GM18907 (cell line): ENCODE data around the gene PDGFRB.

ENCODE experiments used
- ATAC-seq: cut with Tn5 transposase; IDR thresholded peaks from one replicate; pipeline ENCODE4 v1.9.1; 2021; ENCODE audit warnings: mild to moderate bottlenecking, moderate library complexity; ENCODE audit not compliant: unreplicated experiment

The PDGFRB gene

DNA sequence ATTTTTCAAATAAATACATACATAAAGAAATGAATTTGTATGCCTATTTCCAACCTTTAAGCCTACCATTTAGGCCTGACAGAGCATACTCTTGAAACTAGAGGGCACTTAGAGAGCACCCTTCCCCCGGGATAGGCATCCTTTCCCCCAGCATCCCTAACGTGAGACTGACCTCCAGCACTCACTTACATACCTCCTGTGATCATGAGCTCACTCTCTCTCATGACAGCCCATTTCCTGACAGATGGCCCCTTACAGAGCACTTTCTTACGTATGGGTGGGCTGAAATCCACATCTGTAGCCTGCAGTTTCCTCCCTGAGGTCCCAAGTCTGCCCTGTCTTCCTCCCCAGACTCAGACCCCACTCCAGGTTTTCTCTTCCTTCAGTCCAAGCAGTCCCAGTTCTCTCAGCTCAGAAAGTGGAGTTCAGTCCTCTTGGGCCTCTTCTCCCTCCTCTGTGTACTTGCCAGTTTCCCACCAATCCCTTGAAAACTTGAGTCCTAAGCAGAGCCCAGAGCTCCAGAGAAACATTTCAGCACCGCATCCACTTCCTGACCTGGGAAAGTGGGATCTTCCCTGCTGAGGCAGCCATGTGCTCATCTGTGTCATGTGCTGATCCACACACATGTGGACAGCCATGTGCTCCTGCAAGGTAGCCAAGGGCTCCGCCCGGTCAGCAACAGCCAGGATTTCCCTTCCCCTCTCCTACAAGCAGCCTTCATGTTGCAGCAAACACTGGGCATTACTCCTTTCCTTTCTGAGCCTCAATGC is 8.8 kb upstream of the PDGFRB start:
- no peak for ATAC-seq

DNA sequence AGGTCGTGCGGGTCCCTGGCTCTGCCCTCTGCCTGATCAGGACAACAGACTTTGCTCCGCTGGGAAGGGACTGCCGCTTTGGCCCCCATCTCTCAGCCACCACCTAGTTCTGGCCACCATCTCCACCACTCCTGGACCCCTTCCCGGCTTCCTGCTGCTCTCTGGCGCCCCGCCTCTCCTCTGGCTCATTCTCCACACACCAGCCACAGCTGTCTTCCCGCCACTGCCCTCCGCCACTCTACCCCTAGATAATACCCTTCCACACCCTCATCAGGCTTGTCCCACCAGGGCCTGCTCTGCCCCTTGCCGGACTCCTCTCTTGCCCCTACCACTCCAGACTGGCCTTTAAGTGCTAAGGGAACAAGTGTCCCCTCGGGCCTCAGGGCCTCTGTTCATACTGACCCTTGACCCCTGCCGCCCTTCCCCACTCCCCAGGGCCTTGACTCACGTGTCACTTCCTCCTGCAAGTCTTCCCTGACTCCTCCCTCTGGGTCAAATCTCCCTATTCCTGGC is 8.0 kb upstream of the PDGFRB start:
- no peak for ATAC-seq

GRCh38 chr5:150163035-150163434 is 7.4 kb upstream of the PDGFRB start:
- ATAC-seq = no peak

DNA sequence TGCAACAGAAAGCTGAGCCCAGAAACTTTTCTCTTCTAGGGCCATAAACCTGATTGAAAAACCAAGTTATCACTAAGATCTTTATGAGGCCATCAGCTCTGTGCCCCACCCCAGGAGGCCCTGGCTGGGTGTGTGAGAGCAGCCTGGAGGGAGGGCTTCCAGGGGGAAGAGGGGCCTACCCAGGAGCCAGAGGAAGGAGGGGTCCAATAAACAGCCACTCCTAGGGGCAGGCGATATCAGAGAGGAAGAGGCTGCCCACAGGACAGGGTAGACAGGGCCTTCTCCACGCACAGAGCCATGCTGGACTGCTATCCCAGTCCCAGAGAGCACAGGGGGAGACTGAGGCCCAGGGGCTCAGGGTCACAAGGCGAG is 6.5 kb upstream of the PDGFRB start:
- no peak for ATAC-seq

DNA sequence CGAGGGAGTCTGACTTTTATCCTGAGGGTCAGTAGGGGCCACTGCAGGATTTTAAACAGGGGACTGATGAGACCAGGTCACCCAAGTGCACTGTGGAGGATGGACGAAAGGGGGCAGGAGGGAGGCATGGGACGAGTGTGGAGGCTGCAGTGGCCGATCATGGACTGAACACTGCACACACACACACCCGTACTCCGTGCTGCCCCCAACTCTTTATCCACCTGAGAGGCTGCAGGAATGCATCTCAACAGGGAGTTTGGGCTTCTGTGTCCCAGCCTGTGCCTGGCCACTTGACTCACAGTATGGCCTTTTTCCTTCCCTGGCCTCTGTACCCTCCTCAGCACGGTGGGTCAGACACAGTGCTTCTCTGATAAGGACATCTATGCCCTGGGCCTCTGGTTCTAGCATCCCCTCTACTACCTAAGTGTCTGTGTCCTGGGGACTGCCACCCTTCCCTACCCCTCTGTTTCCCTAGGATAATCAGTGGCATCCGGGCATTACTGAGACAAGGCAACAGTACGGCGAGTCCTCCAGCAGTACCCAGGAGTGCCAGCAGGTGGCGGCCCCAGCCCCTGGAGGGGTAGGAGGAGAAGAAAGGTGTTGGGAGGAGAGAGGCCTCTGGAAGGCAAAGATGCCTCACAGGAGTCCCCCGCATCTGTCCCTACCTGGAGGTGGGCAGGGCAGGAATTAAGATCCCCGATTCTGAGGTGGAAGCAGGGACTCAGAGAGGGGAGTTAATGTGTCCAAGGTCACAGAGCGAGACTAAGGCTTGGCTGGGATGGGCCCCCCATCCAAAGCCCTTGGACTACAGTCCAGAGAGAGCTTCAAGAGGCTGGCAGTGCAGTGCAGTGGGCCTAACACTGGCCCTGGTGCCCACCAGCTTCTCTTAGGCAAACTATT is 5.8 kb upstream of the PDGFRB start:
- ATAC-seq = peak; percentile 72

DNA sequence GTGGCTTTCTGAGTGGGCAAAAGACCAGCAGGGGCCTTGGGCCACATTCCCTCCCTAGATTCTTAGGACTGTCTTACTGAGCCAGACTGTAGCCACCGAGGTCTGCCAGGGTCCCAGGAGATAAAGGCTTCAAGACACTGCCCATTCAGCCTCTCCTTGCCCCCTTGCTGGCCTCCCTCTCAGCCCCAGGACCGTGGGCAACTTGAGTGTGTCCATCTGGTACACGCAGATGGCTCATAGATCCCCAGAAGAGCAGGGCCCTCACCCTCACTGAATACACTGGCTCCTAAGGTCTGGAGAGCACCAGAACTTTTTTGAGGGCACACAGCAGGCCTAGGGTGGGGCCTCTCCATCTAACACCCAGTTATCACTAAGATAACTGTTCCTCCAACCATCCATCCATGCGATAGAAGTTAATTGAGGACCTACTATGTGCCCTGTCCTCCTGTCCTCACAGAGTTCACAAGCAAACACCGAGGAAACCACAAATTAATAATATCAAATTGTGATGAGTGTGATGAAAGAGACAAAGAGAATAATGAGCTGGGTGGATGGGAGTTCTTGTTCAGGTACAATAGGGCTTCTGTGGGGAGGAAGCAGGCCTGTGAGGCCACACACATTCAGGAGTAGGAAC is 4.9 kb upstream of the PDGFRB start:
- ATAC-seq = no peak

GRCh38 chr5:150159741-150160179 is 4.1 kb upstream of the PDGFRB start:
- no peak for ATAC-seq

GRCh38 chr5:150159031-150159430 is 3.4 kb upstream of the PDGFRB start:
- ATAC-seq = no peak

DNA sequence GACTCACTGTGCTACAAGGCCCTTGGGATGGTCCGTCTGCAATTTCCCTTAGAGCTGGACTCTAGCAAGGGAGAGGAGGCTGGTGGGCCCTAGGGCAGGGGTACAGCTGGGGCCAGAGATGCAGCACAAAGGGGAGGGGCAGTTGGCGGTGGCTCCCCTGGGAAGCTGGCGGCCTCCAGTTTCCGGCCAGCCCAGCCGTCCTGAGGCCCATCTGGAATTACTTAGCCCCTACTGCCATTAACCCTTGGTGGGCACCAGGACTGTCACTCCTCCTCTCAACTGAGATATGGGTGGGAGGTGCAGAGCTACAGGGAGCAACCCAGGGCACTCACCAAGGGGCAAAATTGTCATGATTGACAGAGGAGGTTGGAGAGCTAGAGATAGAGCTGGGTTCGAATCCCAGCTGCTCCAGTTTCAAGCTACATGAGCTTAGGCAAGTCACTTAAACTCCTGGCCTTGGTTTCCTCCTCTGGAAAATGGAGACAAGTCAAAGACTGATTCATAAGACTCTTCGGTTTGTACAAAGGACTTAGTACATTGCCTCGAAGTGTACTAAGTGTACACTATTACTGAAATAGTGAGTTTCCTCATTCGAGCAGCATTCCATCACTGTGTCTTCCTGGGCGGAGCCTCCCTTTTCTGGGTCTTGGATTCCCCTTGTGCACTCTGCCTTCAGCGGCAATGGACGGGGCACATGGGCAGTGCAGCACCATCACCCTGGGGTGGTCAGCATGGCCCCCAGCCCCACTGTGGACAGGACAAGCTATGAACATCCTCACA is 2.7 kb upstream of the PDGFRB start:
- ATAC-seq = no peak

DNA sequence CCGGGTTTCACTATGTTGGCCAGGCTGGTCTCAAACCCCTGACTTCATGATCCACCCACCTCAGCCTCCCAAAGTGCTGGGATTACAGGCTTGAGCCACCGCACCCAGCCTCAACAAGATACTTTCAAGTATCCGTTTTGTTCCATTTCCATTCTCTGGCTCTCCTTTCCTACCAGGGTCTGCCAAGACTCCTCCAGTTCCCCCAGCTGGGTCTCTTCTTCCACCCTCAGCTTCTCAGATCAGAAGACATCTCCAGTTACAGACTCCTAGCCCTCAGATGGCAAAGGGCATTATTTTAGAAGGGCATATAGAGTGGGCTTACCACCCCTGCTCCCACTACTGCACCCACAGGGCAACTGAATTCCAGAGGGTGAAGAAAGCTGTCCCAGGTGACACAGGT is 1.5 kb upstream of the PDGFRB start:
- no peak for ATAC-seq

DNA sequence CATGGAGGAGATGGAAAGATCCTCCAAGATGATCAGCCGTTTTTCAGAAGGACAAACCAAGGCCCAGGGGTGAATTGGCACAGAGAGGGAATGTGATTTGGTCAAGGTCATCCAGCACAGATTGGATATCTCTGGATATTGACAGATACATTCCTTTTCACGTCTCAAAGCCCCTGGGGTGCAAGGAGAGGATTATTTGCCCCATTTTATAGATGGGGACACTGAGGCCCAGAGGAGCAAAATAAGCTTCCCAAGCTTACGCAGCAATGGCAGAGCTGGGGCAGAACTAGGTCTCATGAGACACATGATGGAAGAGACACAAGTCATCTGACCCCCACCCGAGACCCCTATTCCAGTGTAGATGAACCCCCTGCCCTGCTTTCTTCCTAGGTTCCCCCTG is 895 bp upstream of the PDGFRB start:
- no peak for ATAC-seq

DNA sequence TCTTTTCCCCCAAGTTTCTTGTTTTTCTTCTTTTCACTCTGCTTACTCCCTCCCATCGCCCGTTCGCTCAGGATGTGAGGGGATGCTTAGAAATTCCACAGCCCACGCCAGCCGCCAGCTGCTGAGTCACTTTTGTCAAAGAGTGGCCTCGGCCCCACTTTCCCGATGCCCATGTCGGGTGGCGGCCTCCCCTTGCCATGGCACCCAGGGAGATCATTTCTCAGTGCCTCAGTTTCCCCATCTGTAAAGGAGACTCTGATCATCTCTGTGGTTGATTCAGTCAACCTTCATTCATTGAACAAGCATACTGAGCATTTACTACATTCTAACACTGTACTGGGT is 353 bp upstream of the PDGFRB start:
- ATAC-seq = no peak

DNA sequence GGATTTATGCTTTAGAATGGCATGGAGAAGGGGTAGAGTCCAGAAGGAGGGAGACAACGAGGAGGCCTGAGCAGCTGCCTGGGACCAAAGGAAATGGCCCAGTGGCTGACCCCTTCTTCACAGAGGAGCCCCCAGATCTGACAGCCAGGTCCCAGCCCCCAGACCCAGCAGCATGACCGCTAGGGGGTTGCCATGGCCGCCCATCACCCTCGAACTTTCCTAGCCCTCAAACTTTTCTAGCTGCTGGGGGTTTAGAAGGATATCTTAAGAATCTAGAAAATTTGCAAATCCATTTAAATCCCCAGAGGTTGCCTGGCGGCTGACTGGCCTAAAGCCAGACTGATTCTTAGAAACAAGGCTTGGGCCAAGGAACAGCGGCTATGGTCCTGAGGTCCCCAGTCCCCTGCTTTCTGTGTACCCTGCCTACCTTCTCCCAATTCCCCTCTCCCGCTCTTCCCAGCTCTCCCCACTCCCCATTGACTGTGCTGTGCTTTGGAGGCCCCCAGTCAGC is 972 bp downstream of the PDGFRB start:
- no peak for ATAC-seq

GRCh38 chr5:150153957-150154617 is 1.6 kb downstream of the PDGFRB start:
- ATAC-seq = no peak

DNA sequence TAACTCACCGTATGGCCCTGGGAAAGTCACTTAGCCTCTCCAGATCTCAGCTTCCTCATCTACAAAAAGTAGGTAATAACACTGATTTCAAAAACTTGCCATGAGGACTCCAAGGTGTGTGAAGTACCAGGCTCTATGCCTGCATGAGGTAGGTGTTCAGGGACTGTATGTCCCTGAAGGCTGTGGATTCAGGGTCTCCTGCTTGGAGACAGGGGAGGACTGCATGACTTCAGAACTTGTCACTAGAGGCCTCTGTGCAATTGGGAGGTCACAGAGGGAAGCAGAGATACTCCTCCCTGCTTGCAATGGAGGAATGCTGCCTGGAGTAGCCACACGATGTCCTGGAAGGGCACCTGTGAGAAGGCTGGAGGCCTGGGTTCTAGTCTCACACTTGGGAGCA is 2.2 kb downstream of the PDGFRB start:
- no peak for ATAC-seq

DNA sequence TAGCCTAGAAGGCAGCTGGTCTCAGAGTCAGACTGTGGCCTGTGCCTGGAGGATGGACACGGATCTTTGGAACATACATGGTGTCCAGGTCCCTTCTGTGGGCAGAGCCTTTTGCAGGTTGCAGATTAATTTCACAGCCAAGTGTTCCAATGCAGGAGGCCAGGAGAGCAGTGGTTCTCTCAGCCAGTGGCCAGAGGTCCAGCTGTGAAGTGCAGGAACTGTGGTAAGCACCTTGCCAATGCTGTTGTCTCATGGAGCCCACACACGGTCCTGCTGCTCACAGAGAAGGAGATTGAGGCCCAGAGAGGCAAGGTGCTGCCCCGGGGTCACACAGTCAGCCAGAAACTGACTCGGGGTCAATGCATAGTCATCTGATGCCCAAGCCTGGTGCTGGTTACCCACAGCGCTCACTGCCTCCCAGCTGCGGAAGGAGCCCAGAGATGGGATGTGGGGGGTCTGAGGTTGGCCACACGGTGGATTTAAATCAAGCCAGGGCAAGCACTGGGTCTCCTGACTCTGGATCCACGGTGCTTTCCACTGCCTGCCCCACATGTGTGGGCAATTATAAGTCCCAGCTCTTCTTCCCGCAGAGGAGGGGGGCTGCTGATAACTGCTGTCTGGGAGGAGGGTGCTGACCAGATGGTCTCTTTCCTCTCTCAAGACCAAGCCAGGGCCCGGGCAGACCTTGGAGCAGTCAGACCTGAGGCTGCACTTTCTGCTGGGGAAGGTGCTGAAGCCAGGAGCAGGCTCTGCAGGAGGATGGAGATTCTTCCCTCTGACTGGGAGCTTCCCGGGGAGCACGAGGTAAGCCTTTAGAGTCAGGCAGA is 2.8 kb downstream of the PDGFRB start:
- no peak for ATAC-seq

- ATAC-seq = no peak
Measured at GRCh38 chr5:150149618-150150017, 6.0 kb downstream of the PDGFRB start.

DNA sequence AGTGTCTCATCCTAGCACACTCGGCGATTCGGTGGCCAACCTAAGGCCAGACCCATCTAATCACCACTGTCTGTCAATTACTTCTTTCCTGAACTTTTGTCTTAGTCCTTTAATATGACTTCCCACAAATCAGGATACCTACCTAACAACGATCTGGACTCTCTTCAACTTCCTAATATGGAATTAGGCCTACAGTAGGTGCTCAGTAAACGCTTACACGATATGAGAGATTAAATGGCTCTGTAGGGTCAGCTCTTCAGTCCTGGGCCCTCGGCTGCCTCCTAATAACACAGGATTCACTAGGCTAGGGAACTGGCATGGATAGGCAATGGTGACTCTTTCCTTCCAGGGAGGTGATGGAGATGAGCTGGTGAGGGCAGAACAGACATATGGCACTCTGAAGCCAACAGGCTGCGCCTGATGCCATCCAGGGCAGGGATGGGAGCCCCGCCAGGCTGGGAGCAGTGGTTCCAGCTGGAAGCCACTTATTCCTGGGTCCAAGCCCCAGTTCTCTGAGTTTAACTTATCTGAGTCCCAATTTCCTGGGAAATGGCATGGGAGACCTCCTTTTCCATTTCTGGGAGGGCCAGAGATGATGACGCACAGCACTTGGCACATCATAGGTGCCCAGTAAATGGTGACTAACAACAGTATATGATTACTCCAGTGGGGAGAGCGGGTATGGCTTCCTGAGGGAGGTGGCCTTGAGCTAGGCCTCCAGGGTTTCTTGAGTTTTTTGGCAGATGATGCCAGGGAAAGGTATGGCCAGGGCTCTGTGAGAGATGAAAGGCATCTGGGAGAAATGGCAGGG is 7.3 kb downstream of the PDGFRB start:
- no peak for ATAC-seq
